ENCODE data around the gene ANO5.

DNA sequence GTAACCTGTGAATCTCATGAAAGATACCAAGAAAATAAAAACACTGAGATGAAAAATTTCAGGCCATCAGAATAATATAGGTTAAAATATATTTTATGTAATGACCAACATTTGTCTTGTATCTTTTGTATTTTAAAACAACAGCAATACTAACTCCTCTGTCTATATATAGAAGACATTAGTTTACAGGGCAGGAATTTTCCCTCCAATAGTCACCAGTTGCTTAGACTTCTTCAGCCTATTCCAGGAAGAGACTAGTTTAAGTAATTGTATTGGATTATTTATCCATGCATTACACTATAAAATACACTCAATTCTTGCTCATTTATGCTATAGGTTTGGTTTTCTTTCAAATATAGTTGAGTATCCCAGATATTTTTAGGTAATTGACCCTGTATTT is 24.1 kb downstream of the ANO5 start:
- no peak for TF ChIP-seq ESRRA (IDR thresholded peaks at IDR 0.05; ENCODE audit: borderline replicate concordance, low read depth)
- TF ChIP-seq ZFP30 (CRISPR knock-in tag; IDR thresholded peaks at IDR 0.05; ENCODE audit: borderline replicate concordance): no peak
- TF ChIP-seq ZNF143 (CRISPR knock-in tag; IDR thresholded peaks at IDR 0.05): no peak
- no peak for TF ChIP-seq ZNF121 (CRISPR knock-in tag; conservative IDR thresholded peaks at IDR 0.05)
- TF ChIP-seq FOXM1 (IDR thresholded peaks at IDR 0.05; ENCODE audit: low read depth): no peak
- TF ChIP-seq FOXM1 (CRISPR knock-in tag; IDR thresholded peaks at IDR 0.05; ENCODE audit: low read depth): no peak
- no peak for TF ChIP-seq TARDBP (IDR thresholded peaks at IDR 0.05)
- TF ChIP-seq ETV1 (tag; conservative IDR thresholded peaks at IDR 0.05; ENCODE audit: low read depth): no peak
- TF ChIP-seq, protein P1, sequence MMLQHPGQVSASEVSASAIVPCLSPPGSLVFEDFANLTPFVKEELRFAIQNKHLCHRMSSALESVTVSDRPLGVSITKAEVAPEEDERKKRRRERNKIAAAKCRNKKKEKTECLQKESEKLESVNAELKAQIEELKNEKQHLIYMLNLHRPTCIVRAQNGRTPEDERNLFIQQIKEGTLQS (IDR thresholded peaks at IDR 0.05): no peak
- TF ChIP-seq, protein P1 (CRISPR knock-in tag; conservative IDR thresholded peaks at IDR 0.05): no peak
